ENCODE results near the gene EIF4A2. TPM values are rescaled to one million over a fixed set of nuclear protein-coding genes. Genes with fewer than 3 reads are reported as not detected.

EIF4A2 gene
- total and polyA plus RNA-seq, 9 of the 15 experiments (the other 6 are each of a cell fraction or from before 2014, with no cell fraction given) = 307 to 754 (median 435) TPM

GRCh38 chr3:186754871-186755270 lies 28.5 kb upstream of the EIF4A2 start:
- ChIA-PET POLR2A (interaction anchor here (1.3 kb wide), 1 partner anchor 28 kb away, joined by 5 read pairs; the partner anchor contains the start of gene EIF4A2), CTCF (ENCODE audit: low intra/inter-chr PET ratio) (no interaction called here)
- Histone ChIP-seq H3K4me3 (no peak overlapping the region), H2AFZ (ENCODE audit: low read depth, low read length) (no peak overlapping the region), H3K4me1 (replicated peaks in 1 of 2; ENCODE audit: control insufficient read depth in 2 of 2, insufficient read depth in 2 of 2, low read length in 2 of 2) (peaks cover 0 to 5% of the 10 kb centered on the region in 2 experiments; a peak in 2 of 5 replicates), H3K27me3 (ENCODE audit: control insufficient read depth in 2 of 2, insufficient read depth in 2 of 2, low read length in 2 of 2) (no peaks in the 10 kb centered on the region), H3K79me2 (ENCODE audit: control insufficient read depth, insufficient read depth, low read length) (no peaks in the 10 kb centered on the region), H3K9me3 (replicated peaks; ENCODE audit: control insufficient read depth, insufficient read depth, low read depth, low read length) (no peaks in the 10 kb centered on the region), H4K20me1 (replicated peaks; ENCODE audit: control insufficient read depth, insufficient read depth, low read length) (no peaks in the 10 kb centered on the region), H3K27ac (ENCODE audit: extremely low read depth, low read depth, low read length) (no peak overlapping the region), H3K9me1 (ENCODE audit: control insufficient read depth, insufficient read depth, low read length) (no peaks in the 10 kb centered on the region), H3K4me2 (ENCODE audit: insufficient read depth, low read length) (no peak overlapping the region), H3K9ac (ENCODE audit: insufficient read depth in 1 of 2, low read depth in 2 of 2, low read length in 2 of 2) (no peak overlapping the region), H3K36me3 (ENCODE audit: control insufficient read depth, insufficient read depth, low read length) (no peaks in the 10 kb centered on the region)
- TF ChIP-seq POLR2AphosphoS5 (IDR thresholded peaks at IDR 0.05; ENCODE audit: control insufficient read depth, insufficient read depth, low read depth, low read length) (no peak), BRD4 (IDR thresholded peaks at IDR 0.05) (no peak), NCOR1 (IDR thresholded peaks at IDR 0.05) (no peak), MED1 (CRISPR knock-in tag; IDR thresholded peaks at IDR 0.05; ENCODE audit: borderline replicate concordance) (no peak), KLF6 (CRISPR knock-in tag; IDR thresholded peaks at IDR 0.05; ENCODE audit: borderline replicate concordance) (no peak), ZNF444 (CRISPR knock-in tag; IDR thresholded peaks at IDR 0.05) (no peak), SUPT5H (IDR thresholded peaks at IDR 0.05) (no peak), TEAD1 (CRISPR knock-in tag; IDR thresholded peaks at IDR 0.05) (no peak), SMARCE1 (IDR thresholded peaks at IDR 0.05) (no peak)
- no peak for FAIRE-seq
- 30% methylated on average over 5 of the region's 5 CpGs for WGBS (ENCODE audit: insufficient coverage, low coverage, missing lambda C conversion rate)
- in situ Hi-C loops (cut with MboI) (loop anchor here (10.0 kb wide), 1 partner anchor 140 kb away; the partner anchor contains the start of gene AHSG), intact Hi-C loops (cut with micrococcal nuclease) (loop anchor here (5.0 kb wide), 3 partner anchors 58 to 773 kb away; no protein-coding TSS in a partner anchor)
- ATAC-seq = no peak
- no peak for DNase-seq (ENCODE audit: extremely low read depth in 1 of 4, low spot score in 3 of 4)
- no TSS peak for BruUV-seq (replicated peaks)

Measured in K562 (cell line).